OCI-LY1 (cell line): ENCODE measurements around the gene ANKS1A.

ENCODE experiments used
- H2AFZ ChIP-seq: fragments of 200-600 bp; sonication (generic), shearing (Covaris generic); 2 replicates; pipeline ENCODE4 v1.6.0; 2014; ENCODE audit warnings: antibody characterized with exemption, mild to moderate bottlenecking, low read length
- H3F3A ChIP-seq: fragments of 200-600 bp; sonication (generic), shearing (Covaris generic); 2 replicates; pipeline ENCODE4 v1.6.0; 2014; ENCODE audit warnings: mild to moderate bottlenecking, antibody characterized with exemption, low read length, moderate library complexity; ENCODE audit not compliant: insufficient read depth
- H3K27ac ChIP-seq: fragments of 200-600 bp; sonication (generic); 2 replicates; pipeline ENCODE4 v1.5.1; 2014; ENCODE audit warnings: low read length, mixed run types, mild to moderate bottlenecking, low read depth; ENCODE audit not compliant: poor library complexity, severe bottlenecking
- H3K27me3 ChIP-seq: fragments of 200-600 bp; sonication (generic); 2 replicates; pipeline ENCODE4 v1.6.0; 2014; ENCODE audit warnings: antibody characterized with exemption, mild to moderate bottlenecking, low read length, moderate library complexity; ENCODE audit not compliant: insufficient read depth
- H3K36me3 ChIP-seq: fragments of 200-600 bp; sonication (generic); 2 replicates; pipeline ENCODE4 v1.6.1; 2014; ENCODE audit warnings: mild to moderate bottlenecking, antibody characterized with exemption, low read length, moderate library complexity, mixed read lengths; ENCODE audit not compliant: insufficient read depth
- H3K4me1 ChIP-seq: fragments of 200-600 bp; sonication (generic); 2 replicates; pipeline ENCODE4 v1.5.1; 2014; ENCODE audit warnings: mild to moderate bottlenecking, low read length, moderate library complexity; ENCODE audit not compliant: insufficient read depth, severe bottlenecking
- H3K4me2 ChIP-seq: fragments of 200-600 bp; sonication (generic), shearing (Covaris generic); 2 replicates; pipeline ENCODE4 v1.6.1; 2014; ENCODE audit warnings: low read length
- H3K4me3 ChIP-seq: fragments of 200-600 bp; sonication (generic); 2 replicates; pipeline ENCODE4 v1.5.1; 2014; ENCODE audit warnings: low read length, low read depth, mild to moderate bottlenecking, mixed read lengths; ENCODE audit not compliant: poor library complexity, severe bottlenecking
- H3K79me2 ChIP-seq: fragments of 200-600 bp; shearing (Covaris generic); 2 replicates; pipeline ENCODE4 v1.6.1; 2016; ENCODE audit warnings: mixed run types, low read length, mixed read lengths; ENCODE audit not compliant: insufficient read depth
- H3K9ac ChIP-seq: fragments of 200-600 bp; sonication (generic), shearing (Covaris generic); 2 replicates; pipeline ENCODE4 v1.6.1; 2014; ENCODE audit warnings: mild to moderate bottlenecking, low read length, mixed read lengths
- H3K9me2 ChIP-seq: fragments of 200-600 bp; sonication (generic), shearing (Covaris generic); 2 replicates; pipeline ENCODE4 v1.6.1; 2014; ENCODE audit warnings: low read depth, mild to moderate bottlenecking, low read length, mixed read lengths
- H3K9me3 ChIP-seq: fragments of 200-600 bp; shearing (Covaris generic); 2 replicates; pipeline ENCODE4 v1.6.1; 2014; ENCODE audit warnings: low read length, mixed read lengths
- H4K20me1 ChIP-seq: fragments of 200-600 bp; sonication (generic), shearing (Covaris generic); 2 replicates; pipeline ENCODE4 v1.6.0; 2016; ENCODE audit warnings: mild to moderate bottlenecking, low read length; ENCODE audit not compliant: insufficient read depth
- CTCF ChIP-seq: fragments of 200-600 bp; sonication (generic), shearing (Covaris generic); IDR thresholded peaks from 2 replicates; pipeline ENCODE4 v1.5.1; 2017; ENCODE audit warnings: mild to moderate bottlenecking, antibody characterized with exemption, low read length, moderate library complexity, mixed read lengths
- EZH2 ChIP-seq: fragments of 200-600 bp; sonication (generic), shearing (Covaris generic); IDR thresholded peaks from 2 replicates; pipeline ENCODE4 v1.8.0; 2017; ENCODE audit warnings: borderline replicate concordance, mixed run types, mild to moderate bottlenecking, antibody characterized with exemption, low read length, moderate library complexity, mixed read lengths

ANKS1A gene

DNA sequence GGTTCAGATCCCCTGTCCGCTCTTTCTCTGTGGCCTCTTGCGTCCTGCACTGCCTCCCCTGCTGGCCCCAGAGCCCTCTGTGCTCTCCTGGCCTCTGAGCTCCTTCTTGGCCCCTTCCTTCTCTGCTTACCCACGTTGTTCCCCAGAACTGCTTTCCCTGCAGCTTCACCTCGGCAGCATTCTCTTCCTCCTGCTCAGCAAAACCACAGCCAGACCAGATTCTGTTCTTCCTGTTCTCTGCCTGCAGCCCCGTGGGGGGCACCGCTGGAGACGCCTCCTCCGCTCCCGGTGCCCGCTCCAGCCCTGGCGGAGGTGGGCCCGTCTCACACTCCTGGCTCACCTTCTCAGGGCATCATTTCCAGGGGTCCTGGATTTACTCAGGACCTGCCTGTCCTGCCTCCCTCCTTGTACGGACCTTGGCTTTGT, 192.4 kb downstream of the ANKS1A start:
- H3K79me2 ChIP-seq: no peaks in the 10 kb centered on the region
- no peaks in the 10 kb centered on the region for H3K9me2 ChIP-seq
- H3K27me3 ChIP-seq: no peaks in the 10 kb centered on the region
- no peak overlapping the region for H3K27ac ChIP-seq
- no peak overlapping the region for H3K9ac ChIP-seq
- H3K4me2 ChIP-seq: no peak overlapping the region
- H2AFZ ChIP-seq: no peak overlapping the region
- no peaks in the 10 kb centered on the region for H4K20me1 ChIP-seq
- H3K9me3 ChIP-seq: no peaks in the 10 kb centered on the region
- no peaks in the 10 kb centered on the region for H3F3A ChIP-seq
- no peaks in the 10 kb centered on the region for H3K4me1 ChIP-seq
- no peaks in the 10 kb centered on the region for H3K36me3 ChIP-seq
- H3K4me3 ChIP-seq: no peak overlapping the region
- TF ChIP-seq CTCF (no peak), EZH2 (no peak)

- no peaks in the 10 kb centered on the region for H3K4me1 ChIP-seq
- H3K4me3 ChIP-seq: no peak overlapping the region
- TF ChIP-seq CTCF (no peak), EZH2 (no peak)
- H3K9me3 ChIP-seq: no peaks in the 10 kb centered on the region
- H2AFZ ChIP-seq: no peak overlapping the region
- no peaks in the 10 kb centered on the region for H4K20me1 ChIP-seq
- H3K4me2 ChIP-seq: no peak overlapping the region
- no peaks in the 10 kb centered on the region for H3K27me3 ChIP-seq
- no peaks in the 10 kb centered on the region for H3K36me3 ChIP-seq
- no peaks in the 10 kb centered on the region for H3K9me2 ChIP-seq
- no peak overlapping the region for H3K9ac ChIP-seq
- H3K27ac ChIP-seq: no peak overlapping the region
- H3K79me2 ChIP-seq: no peaks in the 10 kb centered on the region
- H3F3A ChIP-seq: no peaks in the 10 kb centered on the region
These were observed 193.1 kb downstream of the ANKS1A start for GRCh38 chr6:35082046-35082732.

DNA sequence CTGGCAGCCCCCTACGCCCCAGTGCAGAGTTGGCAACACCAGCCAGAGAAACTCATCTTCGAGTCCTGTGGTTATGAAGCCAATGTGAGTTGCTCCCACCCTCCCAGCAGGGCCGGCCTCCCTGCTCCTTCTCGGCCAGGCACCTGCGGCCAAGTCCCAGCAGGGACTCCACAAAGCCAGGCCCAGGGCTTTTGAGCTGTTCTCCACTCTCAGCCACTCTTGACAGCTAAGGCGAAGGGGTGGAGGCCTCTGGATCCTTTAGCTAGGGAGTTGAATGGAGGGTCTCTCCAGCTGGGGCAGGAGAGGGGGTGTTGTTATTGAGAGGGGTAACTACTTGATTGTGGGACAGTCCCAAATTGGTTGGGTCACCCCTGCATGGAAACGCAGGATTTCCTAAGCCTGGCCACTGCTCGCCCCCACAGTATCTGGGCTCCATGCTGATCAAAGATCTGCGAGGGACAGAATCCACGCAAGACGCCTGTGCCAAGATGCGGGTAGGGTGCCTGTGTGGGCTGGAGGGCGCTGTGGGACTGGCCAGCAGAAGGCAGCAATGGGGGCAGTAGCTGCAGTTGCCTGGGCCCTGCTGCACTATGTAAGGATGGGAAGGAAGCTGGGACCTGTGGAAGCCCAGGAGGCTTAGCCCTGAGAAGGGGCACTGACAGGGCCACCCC, 193.8 kb downstream of the ANKS1A start:
- Histone ChIP-seq H3K79me2 (no peaks in the 10 kb centered on the region), H3K27me3 (no peaks in the 10 kb centered on the region), H3K36me3 (no peaks in the 10 kb centered on the region), H3K9ac (no peak overlapping the region), H3K4me1 (no peaks in the 10 kb centered on the region), H3K4me3 (no peak overlapping the region), H2AFZ (no peak overlapping the region), H3K27ac (no peak overlapping the region), H3K9me3 (no peaks in the 10 kb centered on the region), H3K9me2 (no peaks in the 10 kb centered on the region), H3F3A (no peaks in the 10 kb centered on the region), H4K20me1 (no peaks in the 10 kb centered on the region), H3K4me2 (no peak overlapping the region)
- no peak for TF ChIP-seq EZH2
- TF ChIP-seq CTCF: no peak
